Neuronal stem cell (in vitro differentiated cells): Measurements from ENCODE around the gene NPTX1.
A peak's percentile ranks its signal among the peaks of the same experiment; 100 is the strongest.

ENCODE experiments used
- DNase-seq: peaks from one replicate; pipeline ENCODE4 v3.0.0-alpha.2; 2013; ENCODE audit warnings: low spot score
- H2AFZ ChIP-seq: one replicate; pipeline ENCODE4 v1.6.1; 2013; ENCODE audit warnings: mild to moderate bottlenecking, low read length, inconsistent platforms
- H2AK5ac ChIP-seq: 2 replicates; pipeline ENCODE4 v1.6.1; 2013; ENCODE audit warnings: low read depth, mild to moderate bottlenecking, inconsistent platforms, low read length, moderate library complexity, mixed read lengths
- H2BK120ac ChIP-seq: 2 replicates; pipeline ENCODE4 v1.6.1; 2013; ENCODE audit warnings: low read depth, mild to moderate bottlenecking, inconsistent platforms, low read length, moderate library complexity, mixed read lengths
- H2BK12ac ChIP-seq: one replicate; pipeline ENCODE4 v1.6.1; 2013; ENCODE audit warnings: low read length, inconsistent platforms
- H2BK15ac ChIP-seq: 2 replicates; pipeline ENCODE4 v1.6.1; 2013; ENCODE audit warnings: mild to moderate bottlenecking, low read length, inconsistent platforms, mixed read lengths
- H2BK5ac ChIP-seq: one replicate; pipeline ENCODE4 v1.6.1; 2013; ENCODE audit warnings: inconsistent platforms, mild to moderate bottlenecking, low read length, moderate library complexity
- H3K14ac ChIP-seq: one replicate; pipeline ENCODE4 v1.6.1; 2013; ENCODE audit warnings: low read length, inconsistent platforms
- H3K18ac ChIP-seq: 2 replicates; pipeline ENCODE4 v1.6.1; 2013; ENCODE audit warnings: low read length, inconsistent platforms
- H3K23ac ChIP-seq: 2 replicates; pipeline ENCODE4 v1.6.1; 2013; ENCODE audit warnings: low read depth, mild to moderate bottlenecking, mixed read lengths, low read length, inconsistent platforms; ENCODE audit not compliant: poor library complexity
- H3K27ac ChIP-seq: replicated peaks from 3 replicates; pipeline ENCODE4 v1.5.1; 2013; ENCODE audit warnings: low read length, inconsistent platforms
- H3K27me3 ChIP-seq, 3 experiments: 2 replicates each; pipeline ENCODE4 v1.6.1; 2013; ENCODE audit warnings: low read length in 3 of 3, mild to moderate bottlenecking in 2 of 3, inconsistent platforms in 1 of 3, low read depth in 1 of 3, mixed read lengths in 1 of 3, moderate library complexity in 1 of 3; ENCODE audit not compliant: control insufficient read depth in 3 of 3, insufficient read depth in 3 of 3
- H3K36me3 ChIP-seq, 2 donors: replicated peaks in 1 of 2; 2 replicates each; pipeline ENCODE4 v1.6.1; 2013; ENCODE audit warnings: low read length in 2 of 2; ENCODE audit not compliant: control insufficient read depth in 2 of 2, insufficient read depth in 2 of 2
- H3K4ac ChIP-seq: 2 replicates; pipeline ENCODE4 v1.6.1; 2013; ENCODE audit warnings: inconsistent platforms, mild to moderate bottlenecking, low read length, moderate library complexity
- H3K4me1 ChIP-seq, 2 donors: 1 replicate in 1 of 2; 2 replicates in 1 of 2; pipeline ENCODE4 v1.6.1; 2013; ENCODE audit warnings: low read length in 2 of 2, low read depth in 1 of 2; ENCODE audit not compliant: control insufficient read depth in 2 of 2, insufficient read depth in 1 of 2
- H3K4me2 ChIP-seq: one replicate; pipeline ENCODE4 v1.6.1; 2013; ENCODE audit warnings: mild to moderate bottlenecking, low read length, inconsistent platforms; ENCODE audit not compliant: insufficient read depth, poor library complexity, severe bottlenecking
- H3K4me3 ChIP-seq, 2 donors: 2 replicates each; pipeline ENCODE4 v1.5.1; 2013; ENCODE audit warnings: low read length in 2 of 2, mild to moderate bottlenecking in 2 of 2, inconsistent platforms in 1 of 2, moderate library complexity in 1 of 2
- H3K79me1 ChIP-seq: one replicate; pipeline ENCODE4 v1.6.1; 2013; ENCODE audit warnings: low read depth, mild to moderate bottlenecking, inconsistent platforms, low read length, moderate library complexity
- H3K9ac ChIP-seq: one replicate; pipeline ENCODE4 v1.6.1; 2013; ENCODE audit warnings: mild to moderate bottlenecking, low read depth, low read length, inconsistent platforms; ENCODE audit not compliant: poor library complexity
- H3K9me3 ChIP-seq, 2 donors: replicated peaks in 1 of 2; 2 replicates each; pipeline versions ENCODE3 to v1.6.1; 2013; ENCODE audit warnings: low read length in 2 of 2, mild to moderate bottlenecking in 2 of 2, inconsistent platforms in 1 of 2, low read depth in 1 of 2, mixed read lengths in 1 of 2, moderate library complexity in 1 of 2; ENCODE audit not compliant: control insufficient read depth in 2 of 2, insufficient read depth in 1 of 2
- H4K8ac ChIP-seq: one replicate; pipeline ENCODE4 v1.6.1; 2013; ENCODE audit warnings: low read depth, mild to moderate bottlenecking, inconsistent platforms, low read length, moderate library complexity
- H4K91ac ChIP-seq: one replicate; pipeline ENCODE4 v1.6.1; 2013; ENCODE audit warnings: low read length, low read depth, mild to moderate bottlenecking, inconsistent platforms; ENCODE audit not compliant: poor library complexity
- WGBS, 2 donors: extraction: QIAGEN DNeasy Blood & Tissue Kit; methylation state at CpG; one replicate each; pipeline ENCODE4 v1.1.7; 2013; ENCODE audit warnings: missing lambda C conversion rate in 2 of 2, mixed read lengths in 1 of 2; ENCODE audit not compliant: insufficient read length in 2 of 2, insufficient replicate concordance in 1 of 2; ENCODE audit errors: extremely low coverage in 2 of 2; 5-methylcytosine and 5-hydroxymethylcytosine counted together

NPTX1 gene

DNA sequence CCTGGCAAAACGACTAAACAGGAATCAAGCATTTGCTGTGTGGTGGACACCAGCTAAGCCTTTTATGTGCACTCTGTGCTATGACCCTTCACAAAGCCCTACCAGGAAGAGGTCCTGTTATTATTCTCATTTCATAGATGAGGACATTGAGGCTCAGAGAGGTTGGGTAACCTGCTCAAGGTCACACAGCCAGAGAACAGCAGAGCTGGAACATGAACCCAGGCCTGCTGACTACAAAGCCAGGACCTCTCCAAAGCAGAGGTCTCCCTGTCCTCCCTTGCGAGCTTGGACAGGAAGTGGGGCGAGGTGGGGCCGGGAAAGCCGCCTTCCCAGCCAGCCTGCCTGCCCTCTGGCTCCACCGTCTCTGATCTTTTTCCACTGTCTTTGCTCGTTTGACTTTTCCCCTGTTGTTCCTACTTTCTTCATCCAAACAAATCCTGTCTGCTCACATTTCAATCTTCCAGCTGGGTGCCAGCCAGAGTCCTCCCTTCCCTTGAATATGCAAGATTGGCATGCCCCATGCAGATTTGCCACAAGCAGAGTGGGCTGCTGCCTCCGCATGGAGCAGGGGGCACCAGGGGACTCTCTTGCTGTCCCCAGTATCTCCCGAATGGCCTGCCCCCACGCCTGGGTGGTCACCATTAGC lies 44.5 kb upstream of the NPTX1 start:
- no CpG with 5 or more reads among the region's 10 CpGs for WGBS, 2 donors
- peak overlapping the region; percentile 22 for H2BK5ac ChIP-seq
- peaks cover 0 to 3% of the 10 kb centered on the region in 2 donors for H3K9me3 ChIP-seq
- no peak overlapping the region for H3K23ac ChIP-seq
- H3K27ac ChIP-seq, result no peak overlapping the region
- no peak overlapping the region for H2AFZ ChIP-seq
- H3K4me3 ChIP-seq, result no peak overlapping the region
- H3K79me1 ChIP-seq, result no peaks in the 10 kb centered on the region
- H4K91ac ChIP-seq, result no peak overlapping the region
- no peak for DNase-seq
- no peaks in the 10 kb centered on the region for H3K4me1 ChIP-seq
- no peak overlapping the region for H3K4ac ChIP-seq
- H3K36me3 ChIP-seq, result no peaks in the 10 kb centered on the region
- H3K14ac ChIP-seq, result no peak overlapping the region
- H2AK5ac ChIP-seq, result peak overlapping the region; percentile 21
- no peak overlapping the region for H4K8ac ChIP-seq
- no peak overlapping the region for H2BK120ac ChIP-seq
- H3K4me2 ChIP-seq, result no peak overlapping the region
- no peak overlapping the region for H2BK15ac ChIP-seq
- H3K18ac ChIP-seq, result no peak overlapping the region
- no peak overlapping the region for H3K9ac ChIP-seq
- no peak overlapping the region for H2BK12ac ChIP-seq
- peaks cover 0 to 33% (median 0%) of the 10 kb centered on the region in 3 experiments for H3K27me3 ChIP-seq

GRCh38 chr17:80519091-80519781 lies 42.8 kb upstream of the NPTX1 start:
- DNase-seq, result no peak
- no peak overlapping the region for H4K91ac ChIP-seq
- no peak overlapping the region for H3K23ac ChIP-seq
- peaks cover 0 to 3% of the 10 kb centered on the region in 2 donors for H3K9me3 ChIP-seq
- no peak overlapping the region for H3K27ac ChIP-seq
- H2BK12ac ChIP-seq, result no peak overlapping the region
- H3K9ac ChIP-seq, result no peak overlapping the region
- H3K4me3 ChIP-seq, result no peak overlapping the region
- H2BK120ac ChIP-seq, result no peak overlapping the region
- H3K4ac ChIP-seq, result no peak overlapping the region
- no peak overlapping the region for H4K8ac ChIP-seq
- no peak overlapping the region for H2AK5ac ChIP-seq
- no peak overlapping the region for H2AFZ ChIP-seq
- no peaks in the 10 kb centered on the region for H3K79me1 ChIP-seq
- no peak overlapping the region for H2BK5ac ChIP-seq
- H3K4me2 ChIP-seq, result no peak overlapping the region
- no peaks in the 10 kb centered on the region for H3K4me1 ChIP-seq
- no peak overlapping the region for H2BK15ac ChIP-seq
- H3K27me3 ChIP-seq, result peaks cover 0 to 33% (median 0%) of the 10 kb centered on the region in 3 experiments
- no peak overlapping the region for H3K14ac ChIP-seq
- no peaks in the 10 kb centered on the region for H3K36me3 ChIP-seq
- H3K18ac ChIP-seq, result no peak overlapping the region
- no CpG with 5 or more reads among the region's 7 CpGs for WGBS, 2 donors

- H3K18ac ChIP-seq, result no peak overlapping the region
- no peak overlapping the region for H3K9ac ChIP-seq
- peaks cover 0 to 34% (median 0%) of the 10 kb centered on the region in 3 experiments for H3K27me3 ChIP-seq
- no peaks in the 10 kb centered on the region for H3K36me3 ChIP-seq
- H3K79me1 ChIP-seq, result no peaks in the 10 kb centered on the region
- H3K23ac ChIP-seq, result no peak overlapping the region
- peaks cover 0 to 3% of the 10 kb centered on the region in 2 donors for H3K9me3 ChIP-seq
- no peak overlapping the region for H2AFZ ChIP-seq
- H3K4me2 ChIP-seq, result no peak overlapping the region
- WGBS, 2 donors, result 100% methylated on average over 1 of the region's 1 CpG; no CpG with 5 or more reads in 1 of the 2 donors
- H3K27ac ChIP-seq, result no peak overlapping the region
- no peak overlapping the region for H2BK5ac ChIP-seq
- no peak overlapping the region for H3K14ac ChIP-seq
- no peak overlapping the region for H3K4me3 ChIP-seq
- no peaks in the 10 kb centered on the region for H3K4me1 ChIP-seq
- H2BK12ac ChIP-seq, result no peak overlapping the region
- H2BK15ac ChIP-seq, result no peak overlapping the region
- no peak overlapping the region for H3K4ac ChIP-seq
- no peak overlapping the region for H2BK120ac ChIP-seq
- no peak for DNase-seq
- no peak overlapping the region for H2AK5ac ChIP-seq
- H4K8ac ChIP-seq, result no peak overlapping the region
- no peak overlapping the region for H4K91ac ChIP-seq
Measured at GRCh38 chr17:80518392-80518791, 42.0 kb upstream of the NPTX1 start.

DNA sequence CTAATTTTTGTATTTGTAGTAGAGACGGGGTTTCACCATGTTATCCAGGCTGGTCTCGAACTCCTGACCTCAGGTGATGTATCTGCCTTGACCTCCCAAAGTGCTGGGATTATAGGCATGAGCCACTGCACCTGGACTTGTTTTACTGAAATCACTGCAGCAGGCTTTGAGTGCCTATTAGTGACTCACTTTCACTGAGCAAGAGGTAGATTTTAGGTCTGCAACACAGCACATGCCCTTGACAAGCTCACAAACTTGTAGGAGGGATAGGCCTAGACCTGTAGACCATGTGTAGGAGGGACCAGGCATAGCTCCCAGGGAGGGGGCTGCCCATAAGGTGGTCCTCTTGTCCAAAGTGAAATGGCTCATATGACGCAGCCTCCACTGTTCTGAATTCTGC lies 41.2 kb upstream of the NPTX1 start:
- Histone ChIP-seq H3K4me2 (no peak overlapping the region), H2BK15ac (no peak overlapping the region), H3K27ac (no peak overlapping the region), H3K9ac (no peak overlapping the region), H3K79me1 (no peaks in the 10 kb centered on the region), H3K4ac (no peak overlapping the region), H3K27me3 (peaks cover 0 to 29% (median 0%) of the 10 kb centered on the region in 3 experiments), H2AK5ac (no peak overlapping the region), H2BK12ac (no peak overlapping the region), H3K4me3 (no peak overlapping the region), H2BK120ac (no peak overlapping the region), H3K23ac (no peak overlapping the region), H3K9me3 (no peaks in the 10 kb centered on the region), H4K8ac (no peak overlapping the region), H4K91ac (no peak overlapping the region), H3K18ac (no peak overlapping the region), H2BK5ac (no peak overlapping the region), H3K14ac (no peak overlapping the region), H3K4me1 (no peaks in the 10 kb centered on the region), H3K36me3 (no peaks in the 10 kb centered on the region), H2AFZ (no peak overlapping the region)
- no CpG with 5 or more reads among the region's 3 CpGs for WGBS, 2 donors
- DNase-seq, result no peak
